ENCODE measurements around the gene JAKMIP3.
"Not testable (repeated sequence)": the region's sequence is repeated elsewhere in the genome, so short reads cannot be mapped to it uniquely, and the experiment has no call there.

Gene JAKMIP3

DNA sequence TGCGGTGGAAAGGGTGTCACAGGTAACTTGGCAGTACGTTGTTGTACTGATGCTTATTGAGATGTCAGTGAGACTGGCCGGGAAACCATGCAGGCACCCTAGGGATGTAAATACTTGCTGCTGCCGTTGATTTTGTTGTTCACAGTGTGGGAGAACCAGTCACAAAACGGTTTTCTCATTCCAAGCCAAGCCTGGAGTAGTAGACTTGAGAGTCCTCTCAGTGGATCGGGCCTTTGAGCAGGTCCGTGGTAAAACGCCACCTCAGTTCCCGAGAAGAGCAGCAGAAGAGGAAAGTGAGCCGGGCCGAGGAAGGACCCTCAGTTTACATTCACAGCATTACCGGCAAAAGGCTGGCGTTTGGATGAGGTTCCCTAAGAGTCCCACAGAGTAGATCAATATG, 1.1 kb downstream of the JAKMIP3 start:
- no peak for DNase-seq

- DNase-seq: no peak
These were observed 2.8 kb downstream of the JAKMIP3 start for GRCh38 chr10:132068431-132069121.

DNA sequence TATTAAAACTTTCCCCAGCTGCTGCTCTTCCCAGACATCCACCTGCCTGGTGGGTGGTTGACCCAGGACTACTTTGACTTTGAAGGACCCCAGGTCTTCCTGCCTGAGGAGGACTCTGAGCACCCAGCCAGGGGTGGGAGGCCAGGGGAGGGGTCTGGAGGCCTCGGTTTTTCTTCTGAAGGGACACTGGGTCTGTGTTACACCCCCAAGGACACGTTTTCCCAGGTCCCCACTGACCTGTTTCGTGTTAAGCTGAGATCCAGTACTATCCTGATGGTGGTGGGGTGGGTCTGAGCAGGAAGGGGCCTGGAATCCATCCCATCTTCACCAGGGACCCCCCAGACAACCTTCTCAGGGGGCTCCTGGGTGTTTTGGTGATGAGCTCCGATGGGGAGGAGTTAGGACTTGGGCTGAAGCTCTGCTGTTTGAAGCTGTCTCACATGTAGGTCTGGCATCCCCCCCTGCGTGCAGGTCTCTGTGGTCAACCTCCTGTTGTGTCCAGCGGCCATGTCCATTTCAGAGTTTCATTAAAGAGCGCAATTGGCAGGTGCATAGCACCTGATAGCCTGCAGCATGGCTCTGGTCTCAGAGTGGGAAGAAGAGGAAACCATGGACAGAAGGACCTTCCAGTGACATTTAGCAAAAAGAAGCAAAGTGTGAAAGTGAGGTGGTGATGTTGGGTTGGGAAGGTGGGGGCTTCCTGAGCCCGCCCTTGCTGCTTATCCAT, 3.5 kb downstream of the JAKMIP3 start:
- no peak for DNase-seq

GRCh38 chr10:132069849-132070182, 4.1 kb downstream of the JAKMIP3 start:
- DNase-seq: no peak

GRCh38 chr10:132070724-132071123, 5.0 kb downstream of the JAKMIP3 start:
- no peak for DNase-seq

GRCh38 chr10:132071667-132072066, 5.9 kb downstream of the JAKMIP3 start:
- DNase-seq: no peak

- no peak for DNase-seq
These were observed 10.3 kb downstream of the JAKMIP3 start for GRCh38 chr10:132075909-132076577.

DNA sequence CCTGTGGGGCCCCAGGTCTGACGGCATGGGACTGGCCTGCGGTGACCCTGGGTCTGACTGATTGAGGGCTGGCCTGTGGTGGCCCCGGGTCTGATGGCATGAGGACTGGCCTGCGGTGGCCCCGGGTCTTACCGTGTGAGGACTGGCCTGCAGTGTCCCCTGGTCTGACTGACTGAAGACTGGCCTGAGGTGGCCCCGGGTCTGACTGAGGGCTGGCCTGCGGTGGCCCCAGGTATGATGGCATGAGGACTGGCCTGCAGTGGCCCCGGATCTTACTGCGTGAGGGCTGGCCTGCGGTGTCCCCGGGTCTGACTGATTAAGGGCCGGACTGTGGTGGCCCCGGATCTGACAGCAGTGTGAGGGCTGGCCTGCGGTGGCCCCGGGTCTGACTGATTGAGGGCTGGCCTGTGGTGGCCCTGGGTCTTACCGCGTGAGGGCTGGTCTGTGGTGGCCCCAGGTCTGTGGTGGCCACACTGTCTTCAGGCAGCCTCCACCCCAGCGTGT, 10.9 kb downstream of the JAKMIP3 start:
- DNase-seq: no peak

DNA sequence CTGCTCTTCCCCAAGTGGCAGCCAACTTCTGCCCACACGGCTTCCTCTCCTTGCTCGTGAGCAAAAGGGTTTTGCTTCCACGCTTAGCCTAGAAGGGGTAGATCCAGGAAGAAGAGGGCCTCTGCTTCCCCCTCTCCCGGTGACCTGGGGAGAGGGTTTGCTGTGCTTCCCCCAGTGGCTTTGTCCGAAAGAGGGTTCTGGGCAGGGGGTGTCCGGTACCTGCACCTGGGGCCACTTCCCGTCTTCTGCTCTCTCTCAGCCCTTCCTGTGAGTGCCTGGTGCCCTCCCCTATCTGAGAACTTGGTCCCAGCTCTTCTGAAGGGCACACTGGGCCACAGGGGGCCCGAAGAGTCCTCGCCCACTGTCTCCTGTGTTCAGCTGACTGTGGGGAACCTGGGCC, 11.3 kb downstream of the JAKMIP3 start:
- no peak for DNase-seq

GRCh38 chr10:132078746-132079345, 13.1 kb downstream of the JAKMIP3 start:
- DNase-seq: no peak

GRCh38 chr10:132084384-132084783, 18.6 kb downstream of the JAKMIP3 start:
- DNase-seq: not testable (repeated sequence)

DNA sequence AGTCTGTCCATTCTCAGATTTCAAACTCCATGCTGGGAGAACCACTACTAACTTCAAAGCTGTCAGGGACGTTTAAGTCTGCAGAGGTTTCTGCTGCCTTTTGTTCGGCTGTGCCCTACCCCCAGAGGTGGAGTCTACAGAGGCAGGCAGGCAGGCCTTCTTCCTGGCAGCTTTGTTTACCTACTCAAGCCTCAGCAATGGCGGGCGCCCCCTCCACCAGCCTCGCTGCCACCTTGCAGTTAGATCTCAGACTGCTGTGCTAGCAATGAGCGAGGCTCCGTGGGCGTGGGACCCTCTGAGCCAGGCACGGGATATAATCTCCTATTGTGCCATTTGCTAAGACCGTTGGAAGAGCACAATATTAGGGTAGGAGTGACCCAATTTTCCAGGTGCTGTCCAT, 27.5 kb downstream of the JAKMIP3 start:
- DNase-seq: not testable (repeated sequence)

DNA sequence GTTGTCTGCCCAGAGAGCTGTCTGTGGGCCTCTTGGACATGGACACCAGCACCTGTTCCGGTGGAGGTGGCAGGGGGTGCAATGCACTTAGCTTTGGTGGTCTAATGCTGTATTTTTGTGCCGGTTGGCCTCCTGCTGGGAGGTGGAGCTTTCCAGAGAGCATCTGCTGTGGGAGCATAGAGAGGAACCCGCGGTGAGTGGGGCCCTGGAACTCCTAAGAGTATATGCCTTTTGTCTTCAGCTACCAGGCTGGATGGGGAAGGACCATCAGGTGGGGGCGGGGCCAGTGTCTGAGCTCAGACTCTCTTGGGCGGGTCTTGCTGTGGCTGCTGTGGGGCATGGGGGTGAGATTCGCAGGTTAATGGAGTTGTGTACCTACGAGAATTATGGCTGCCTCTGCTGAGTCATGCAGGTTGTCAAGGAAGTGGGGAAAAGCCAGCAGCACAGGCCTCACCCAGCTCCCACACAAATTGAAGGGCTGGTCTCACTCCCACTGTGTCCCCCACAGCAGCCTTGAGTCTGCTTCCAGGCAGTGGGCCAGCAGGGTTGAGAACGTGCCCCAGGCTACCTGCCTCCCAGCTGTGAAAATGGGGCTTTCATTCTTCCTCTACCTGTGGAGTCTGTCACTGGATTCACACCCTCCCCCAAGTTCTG, 29.0 kb downstream of the JAKMIP3 start:
- no peak for DNase-seq

- DNase-seq: no peak
These were observed 29.8 kb downstream of the JAKMIP3 start for GRCh38 chr10:132095403-132096113.

- no peak for DNase-seq
These were observed 30.5 kb downstream of the JAKMIP3 start for GRCh38 chr10:132096223-132096622.

GRCh38 chr10:132096863-132097478, 31.2 kb downstream of the JAKMIP3 start:
- no peak for DNase-seq

- no peak for DNase-seq
These were observed 32.0 kb downstream of the JAKMIP3 start for GRCh38 chr10:132097609-132098377.

- DNase-seq: no peak
These were observed 33.0 kb downstream of the JAKMIP3 start for GRCh38 chr10:132098539-132099388.

DNA sequence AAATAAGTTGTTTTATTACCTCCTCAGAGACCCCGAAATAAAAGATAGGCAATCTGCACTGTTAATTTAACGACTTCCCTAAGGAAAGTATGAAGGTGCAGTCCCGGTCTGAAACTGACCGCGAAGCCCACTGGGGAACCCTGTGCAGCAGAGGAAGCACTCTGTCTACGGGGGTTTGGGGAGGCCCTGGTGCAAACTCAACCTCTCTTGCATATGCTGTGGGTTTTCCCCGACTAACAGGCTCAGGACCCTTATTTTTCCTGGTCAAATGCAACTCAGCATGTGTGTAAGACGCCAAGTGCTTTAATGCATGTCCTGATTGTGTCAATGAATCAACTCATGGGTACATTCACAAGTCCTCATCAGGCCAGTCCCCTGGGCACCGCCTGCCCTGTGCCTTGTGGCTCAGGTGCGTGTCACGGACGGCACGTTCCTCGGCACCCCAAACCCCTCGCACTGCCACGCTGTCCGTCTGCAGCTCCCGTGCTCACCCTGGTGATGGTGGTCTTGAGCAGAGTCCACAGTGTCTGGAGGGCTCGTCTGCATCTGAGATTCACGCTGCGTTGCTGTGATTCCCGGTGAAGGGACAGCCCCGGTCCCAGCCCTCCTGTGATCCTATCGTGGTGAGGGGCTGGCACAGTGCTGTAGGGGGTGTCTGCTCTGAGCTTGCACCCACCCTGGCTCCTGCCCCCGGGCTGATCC, 33.8 kb downstream of the JAKMIP3 start:
- DNase-seq: no peak
